OCI-LY1 (cell line): Measurements from ENCODE around the gene NACC2.

ENCODE experiments used
- H2AFZ ChIP-seq: fragments of 200-600 bp; sonication (generic), shearing (Covaris generic); 2 replicates; pipeline ENCODE4 v1.6.0; 2014; ENCODE audit warnings: antibody characterized with exemption, mild to moderate bottlenecking, low read length
- H3F3A ChIP-seq: fragments of 200-600 bp; sonication (generic), shearing (Covaris generic); 2 replicates; pipeline ENCODE4 v1.6.0; 2014; ENCODE audit warnings: mild to moderate bottlenecking, antibody characterized with exemption, low read length, moderate library complexity; ENCODE audit not compliant: insufficient read depth
- H3K27ac ChIP-seq: fragments of 200-600 bp; sonication (generic); 2 replicates; pipeline ENCODE4 v1.5.1; 2014; ENCODE audit warnings: low read length, mixed run types, mild to moderate bottlenecking, low read depth; ENCODE audit not compliant: poor library complexity, severe bottlenecking
- H3K27me3 ChIP-seq: fragments of 200-600 bp; sonication (generic); 2 replicates; pipeline ENCODE4 v1.6.0; 2014; ENCODE audit warnings: antibody characterized with exemption, mild to moderate bottlenecking, low read length, moderate library complexity; ENCODE audit not compliant: insufficient read depth
- H3K36me3 ChIP-seq: fragments of 200-600 bp; sonication (generic); 2 replicates; pipeline ENCODE4 v1.6.1; 2014; ENCODE audit warnings: mild to moderate bottlenecking, antibody characterized with exemption, low read length, moderate library complexity, mixed read lengths; ENCODE audit not compliant: insufficient read depth
- H3K4me1 ChIP-seq: fragments of 200-600 bp; sonication (generic); 2 replicates; pipeline ENCODE4 v1.5.1; 2014; ENCODE audit warnings: mild to moderate bottlenecking, low read length, moderate library complexity; ENCODE audit not compliant: insufficient read depth, severe bottlenecking
- H3K4me2 ChIP-seq: fragments of 200-600 bp; sonication (generic), shearing (Covaris generic); 2 replicates; pipeline ENCODE4 v1.6.1; 2014; ENCODE audit warnings: low read length
- H3K4me3 ChIP-seq: fragments of 200-600 bp; sonication (generic); 2 replicates; pipeline ENCODE4 v1.5.1; 2014; ENCODE audit warnings: low read length, low read depth, mild to moderate bottlenecking, mixed read lengths; ENCODE audit not compliant: poor library complexity, severe bottlenecking
- H3K79me2 ChIP-seq: fragments of 200-600 bp; shearing (Covaris generic); 2 replicates; pipeline ENCODE4 v1.6.1; 2016; ENCODE audit warnings: mixed run types, low read length, mixed read lengths; ENCODE audit not compliant: insufficient read depth
- H3K9ac ChIP-seq: fragments of 200-600 bp; sonication (generic), shearing (Covaris generic); 2 replicates; pipeline ENCODE4 v1.6.1; 2014; ENCODE audit warnings: mild to moderate bottlenecking, low read length, mixed read lengths
- H3K9me2 ChIP-seq: fragments of 200-600 bp; sonication (generic), shearing (Covaris generic); 2 replicates; pipeline ENCODE4 v1.6.1; 2014; ENCODE audit warnings: low read depth, mild to moderate bottlenecking, low read length, mixed read lengths
- H3K9me3 ChIP-seq: fragments of 200-600 bp; shearing (Covaris generic); 2 replicates; pipeline ENCODE4 v1.6.1; 2014; ENCODE audit warnings: low read length, mixed read lengths
- H4K20me1 ChIP-seq: fragments of 200-600 bp; sonication (generic), shearing (Covaris generic); 2 replicates; pipeline ENCODE4 v1.6.0; 2016; ENCODE audit warnings: mild to moderate bottlenecking, low read length; ENCODE audit not compliant: insufficient read depth
- EZH2 ChIP-seq: fragments of 200-600 bp; sonication (generic), shearing (Covaris generic); IDR thresholded peaks from 2 replicates; pipeline ENCODE4 v1.8.0; 2017; ENCODE audit warnings: borderline replicate concordance, mixed run types, mild to moderate bottlenecking, antibody characterized with exemption, low read length, moderate library complexity, mixed read lengths
- TF ChIP-seq, protein P1 (sequence below): fragments of 200-600 bp; sonication (generic), shearing (Covaris generic); IDR thresholded peaks from 2 replicates; pipeline ENCODE4 v1.5.1; 2017; ENCODE audit warnings: mild to moderate bottlenecking, antibody characterized with exemption, low read length, moderate library complexity, mixed read lengths

Gene NACC2

DNA sequence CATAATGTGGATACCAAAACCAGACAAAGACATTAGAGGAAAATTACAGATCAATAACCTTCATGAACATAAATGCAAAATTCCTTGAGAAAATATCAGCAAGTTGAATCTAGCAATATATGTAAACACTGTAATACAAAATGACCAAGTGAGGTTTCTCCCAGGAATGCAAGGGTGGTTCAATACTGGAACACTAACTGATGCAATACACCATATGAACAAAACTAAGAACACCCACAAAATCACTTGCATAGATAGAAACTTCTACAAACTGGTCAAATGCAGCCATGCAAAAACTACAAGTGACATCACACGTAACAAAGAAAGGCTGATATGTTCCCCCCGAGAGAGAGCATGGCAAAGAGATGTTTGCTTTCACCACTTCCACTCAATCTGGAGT, 55.6 kb downstream of the NACC2 start:
- Histone ChIP-seq H3K9me2 (no peaks in the 10 kb centered on the region), H3K9ac (no peak overlapping the region), H3K9me3 (0 out of 2 replicates have a peak, but pooled peaks cover 5% of the 10 kb centered on the region), H2AFZ (no peak overlapping the region), H4K20me1 (no peaks in the 10 kb centered on the region), H3F3A (no peaks in the 10 kb centered on the region), H3K4me1 (no peaks in the 10 kb centered on the region), H3K27ac (no peak overlapping the region), H3K27me3 (peaks cover 3% of the 10 kb centered on the region; the same call in 1 of the 2 replicates), H3K4me3 (no peak overlapping the region), H3K36me3 (no peaks in the 10 kb centered on the region; the same call in 1 of the 2 replicates), H3K79me2 (no peaks in the 10 kb centered on the region), H3K4me2 (no peak overlapping the region)
- TF ChIP-seq, protein P1, sequence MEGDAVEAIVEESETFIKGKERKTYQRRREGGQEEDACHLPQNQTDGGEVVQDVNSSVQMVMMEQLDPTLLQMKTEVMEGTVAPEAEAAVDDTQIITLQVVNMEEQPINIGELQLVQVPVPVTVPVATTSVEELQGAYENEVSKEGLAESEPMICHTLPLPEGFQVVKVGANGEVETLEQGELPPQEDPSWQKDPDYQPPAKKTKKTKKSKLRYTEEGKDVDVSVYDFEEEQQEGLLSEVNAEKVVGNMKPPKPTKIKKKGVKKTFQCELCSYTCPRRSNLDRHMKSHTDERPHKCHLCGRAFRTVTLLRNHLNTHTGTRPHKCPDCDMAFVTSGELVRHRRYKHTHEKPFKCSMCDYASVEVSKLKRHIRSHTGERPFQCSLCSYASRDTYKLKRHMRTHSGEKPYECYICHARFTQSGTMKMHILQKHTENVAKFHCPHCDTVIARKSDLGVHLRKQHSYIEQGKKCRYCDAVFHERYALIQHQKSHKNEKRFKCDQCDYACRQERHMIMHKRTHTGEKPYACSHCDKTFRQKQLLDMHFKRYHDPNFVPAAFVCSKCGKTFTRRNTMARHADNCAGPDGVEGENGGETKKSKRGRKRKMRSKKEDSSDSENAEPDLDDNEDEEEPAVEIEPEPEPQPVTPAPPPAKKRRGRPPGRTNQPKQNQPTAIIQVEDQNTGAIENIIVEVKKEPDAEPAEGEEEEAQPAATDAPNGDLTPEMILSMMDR: no peak
- no peak for TF ChIP-seq EZH2

DNA sequence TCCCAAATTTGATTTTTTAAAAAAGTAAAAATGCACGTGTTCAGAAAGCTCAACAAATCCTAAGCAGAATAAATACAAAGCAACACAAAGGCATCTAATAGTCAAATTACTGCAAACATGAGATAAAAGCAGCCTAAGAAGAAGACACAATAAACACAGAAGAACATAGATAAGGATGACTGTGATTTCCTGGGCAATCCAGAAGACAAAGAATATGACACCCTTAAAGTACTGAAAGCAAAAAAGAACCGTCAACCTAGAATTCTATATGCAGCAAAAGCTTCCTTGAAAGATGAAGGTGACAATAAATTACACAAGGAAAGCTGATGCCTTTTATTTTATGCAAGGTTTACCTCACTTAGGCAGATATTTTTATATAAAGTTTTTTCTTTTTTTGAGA, 58.2 kb downstream of the NACC2 start:
- Histone ChIP-seq H3K4me3 (no peak overlapping the region), H3K9me2 (no peaks in the 10 kb centered on the region), H3K79me2 (no peaks in the 10 kb centered on the region), H4K20me1 (no peaks in the 10 kb centered on the region), H3K27ac (no peak overlapping the region), H3K36me3 (no peaks in the 10 kb centered on the region; the same call in 1 of the 2 replicates), H3K4me1 (no peaks in the 10 kb centered on the region), H3K9ac (no peak overlapping the region), H3K4me2 (no peak overlapping the region), H2AFZ (no peak overlapping the region), H3K27me3 (no peaks in the 10 kb centered on the region; the same call in 1 of the 2 replicates), H3K9me3 (0 out of 2 replicates have a peak, but pooled peaks cover 5% of the 10 kb centered on the region), H3F3A (no peaks in the 10 kb centered on the region)
- TF ChIP-seq, protein P1: no peak
- TF ChIP-seq EZH2: no peak

DNA sequence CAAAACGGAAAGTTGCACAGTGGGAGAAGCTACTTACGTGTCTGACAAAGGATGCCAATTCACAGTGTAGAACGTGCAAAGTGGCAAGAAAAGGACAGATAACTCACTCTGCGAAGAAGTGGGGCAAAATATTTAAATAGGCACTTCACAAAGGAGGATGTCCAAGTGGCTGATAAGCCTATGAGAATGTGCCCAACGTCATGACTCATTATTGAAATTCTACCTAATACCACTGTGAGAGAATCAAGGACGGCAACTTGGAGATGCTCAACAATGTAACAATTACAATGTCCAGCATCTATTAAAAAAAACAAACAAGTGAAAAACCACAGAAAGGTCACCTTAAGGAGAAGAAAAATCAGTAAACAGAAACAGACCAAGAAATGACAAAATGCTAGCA, 59.0 kb downstream of the NACC2 start:
- TF ChIP-seq EZH2: no peak
- TF ChIP-seq, protein P1: no peak
- Histone ChIP-seq H3F3A (no peaks in the 10 kb centered on the region), H2AFZ (no peak overlapping the region), H3K4me1 (no peaks in the 10 kb centered on the region), H3K4me3 (no peak overlapping the region), H3K9me2 (no peaks in the 10 kb centered on the region), H3K79me2 (no peaks in the 10 kb centered on the region), H3K27me3 (no peaks in the 10 kb centered on the region; the same call in 1 of the 2 replicates), H4K20me1 (no peaks in the 10 kb centered on the region), H3K9ac (no peak overlapping the region), H3K4me2 (no peak overlapping the region), H3K36me3 (no peaks in the 10 kb centered on the region; the same call in 1 of the 2 replicates), H3K9me3 (0 out of 2 replicates have a peak, but pooled peaks cover 5% of the 10 kb centered on the region), H3K27ac (no peak overlapping the region)
